Stimulated activated CD4-positive, alpha-beta T cell treated with anti-CD3 and anti-CD28 coated beads, Interleukin-15, amount 100 ng/mL, for 1 hour (primary cell): Measurements from ENCODE around the gene RNASE7.

ENCODE experiments used
- DNase-seq, 2 donors: peaks; one replicate each; pipeline ENCODE4 v3.0.0-alpha.2; 2020; ENCODE audit warnings: low read depth in 1 of 2, low spot score in 1 of 2

Gene RNASE7

DNA sequence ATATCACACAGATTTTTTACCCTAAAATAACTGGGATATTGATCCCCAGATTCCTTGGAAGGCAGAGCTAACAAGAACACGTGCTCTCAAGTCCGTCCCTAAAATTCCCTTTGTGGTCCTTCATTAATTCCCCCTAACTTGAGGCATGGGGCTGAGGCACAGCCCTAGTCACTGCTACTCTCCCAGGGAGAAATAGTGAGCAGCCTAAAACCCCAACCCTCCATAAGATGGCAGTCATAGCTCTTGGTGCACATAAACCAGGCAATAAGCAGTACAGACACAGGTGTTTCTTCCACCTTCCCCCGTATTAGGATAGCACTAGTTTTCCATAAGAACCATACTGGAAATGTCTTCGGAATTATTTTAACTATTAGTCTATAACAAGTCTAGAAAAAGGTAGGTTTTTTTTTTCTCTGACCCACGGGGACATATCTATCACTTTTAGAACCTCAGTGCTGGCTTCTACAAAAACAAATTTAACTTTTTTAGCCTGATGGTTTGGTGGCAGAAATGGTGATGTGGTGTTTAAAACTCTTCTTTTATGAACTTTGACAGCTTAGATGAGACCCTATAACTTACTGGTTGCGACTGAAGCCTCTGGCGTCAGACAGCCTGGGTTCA is 24.8 kb downstream of the RNASE7 start:
- DNase-seq: no peak

DNA sequence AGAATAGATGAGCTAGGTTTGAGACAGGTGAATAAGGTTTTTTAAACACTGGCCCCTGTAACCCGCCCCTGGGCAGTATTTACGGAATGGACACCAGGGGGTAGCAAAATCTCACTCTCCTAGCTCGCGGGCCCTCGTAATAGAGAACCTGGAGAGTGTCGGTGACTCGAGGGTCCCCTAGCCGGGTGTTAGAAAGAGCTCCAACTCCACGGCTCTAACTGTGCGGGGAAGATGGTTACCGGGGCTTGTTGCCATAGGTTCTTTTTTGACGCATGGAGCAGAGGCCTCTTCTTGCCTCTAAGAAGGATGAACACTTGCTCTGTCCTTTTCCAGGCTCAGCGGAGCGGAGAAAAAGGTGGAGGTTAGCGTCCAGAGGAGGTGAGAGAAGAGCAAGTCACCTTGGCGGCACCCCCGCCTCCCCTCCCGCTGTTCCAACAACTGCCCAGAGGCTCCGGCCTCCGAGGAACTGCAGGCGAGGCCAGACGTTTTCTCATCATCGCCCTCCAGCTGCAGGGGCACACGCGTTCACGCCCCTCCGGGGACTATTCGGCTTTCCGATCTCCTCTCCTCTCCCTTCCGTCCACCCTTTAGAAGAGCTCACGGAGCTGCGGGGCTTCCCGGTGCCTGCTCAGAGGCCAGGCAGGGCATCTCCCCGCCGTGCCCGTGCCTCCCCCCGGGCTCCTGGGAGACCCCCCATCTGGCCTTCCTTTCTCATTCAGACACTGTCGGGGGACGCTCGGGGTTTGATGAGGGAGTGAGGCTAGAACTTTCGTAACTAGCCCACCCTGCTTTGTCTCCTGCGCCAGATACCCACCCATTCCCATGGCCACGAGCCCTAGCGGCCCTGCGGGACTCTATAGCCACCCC is 26.6 kb downstream of the RNASE7 start:
- no peak for DNase-seq

DNA sequence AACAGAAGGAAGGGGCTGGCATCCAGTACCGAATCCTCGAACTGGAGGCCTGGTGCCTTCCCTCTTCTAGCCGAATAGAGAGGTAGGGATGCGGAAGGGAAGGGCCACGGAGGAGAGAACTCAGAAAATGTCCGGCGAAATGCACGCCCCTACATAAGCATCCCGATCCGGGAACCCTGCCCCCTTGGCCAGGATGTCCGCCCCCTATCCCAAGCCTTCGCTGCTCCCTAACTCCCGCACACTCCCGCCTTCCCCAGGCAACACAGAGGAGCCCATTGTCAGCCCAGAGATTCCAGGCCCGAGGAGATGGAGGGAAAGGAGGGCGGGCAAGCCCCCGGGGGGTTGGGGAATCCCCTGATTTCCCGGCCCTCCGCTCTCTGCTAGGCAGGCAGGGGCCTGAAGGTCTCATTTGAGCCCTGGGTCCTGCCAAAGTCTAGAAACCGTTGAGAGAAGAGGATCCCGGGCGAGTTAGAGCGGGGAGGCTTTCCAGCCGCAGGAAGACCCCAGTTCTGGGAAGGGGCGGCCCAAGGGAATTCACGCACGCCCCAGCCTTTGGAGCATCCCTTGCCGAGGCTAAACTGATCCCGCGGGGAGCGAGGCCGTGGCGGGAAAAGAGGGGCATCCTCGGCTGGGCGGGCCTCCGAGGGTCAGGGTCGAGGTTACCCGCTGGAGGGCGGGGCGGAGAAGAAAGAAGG is 27.4 kb downstream of the RNASE7 start:
- no peak for DNase-seq

DNA sequence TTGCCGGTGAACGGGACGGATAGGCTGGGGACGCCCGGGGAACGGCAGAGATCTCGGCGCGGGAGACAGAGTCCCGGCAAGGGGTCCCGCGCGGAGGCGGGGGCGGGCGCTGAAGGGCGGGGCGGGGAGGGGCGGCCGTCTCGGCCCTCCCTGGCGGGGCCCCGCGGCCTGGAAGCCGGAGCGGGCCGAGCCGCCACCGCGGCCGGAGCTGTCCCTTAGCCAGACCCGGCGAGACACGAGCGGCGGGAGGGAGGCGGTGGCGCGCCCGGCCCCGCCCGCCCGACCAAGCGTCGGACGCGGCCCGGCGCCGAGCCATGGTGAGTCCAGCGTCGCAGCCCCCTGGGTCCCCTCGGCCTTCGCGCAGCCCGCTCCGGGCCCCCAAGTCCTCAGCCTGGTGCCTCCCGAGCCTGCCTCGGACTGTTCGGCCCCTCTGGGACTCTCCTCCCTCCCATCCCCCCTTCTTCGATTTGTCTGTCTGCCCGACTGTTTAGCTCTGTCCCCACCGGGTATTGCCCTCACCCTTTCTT is 28.0 kb downstream of the RNASE7 start, which contains the start of gene ARHGEF40:
TSS of gene ARHGEF40 (plus strand) at position 222 of the 527 bp plus-strand sequence. CDS start at position 315, 93 bp downstream.
- DNase-seq: no peak

DNA sequence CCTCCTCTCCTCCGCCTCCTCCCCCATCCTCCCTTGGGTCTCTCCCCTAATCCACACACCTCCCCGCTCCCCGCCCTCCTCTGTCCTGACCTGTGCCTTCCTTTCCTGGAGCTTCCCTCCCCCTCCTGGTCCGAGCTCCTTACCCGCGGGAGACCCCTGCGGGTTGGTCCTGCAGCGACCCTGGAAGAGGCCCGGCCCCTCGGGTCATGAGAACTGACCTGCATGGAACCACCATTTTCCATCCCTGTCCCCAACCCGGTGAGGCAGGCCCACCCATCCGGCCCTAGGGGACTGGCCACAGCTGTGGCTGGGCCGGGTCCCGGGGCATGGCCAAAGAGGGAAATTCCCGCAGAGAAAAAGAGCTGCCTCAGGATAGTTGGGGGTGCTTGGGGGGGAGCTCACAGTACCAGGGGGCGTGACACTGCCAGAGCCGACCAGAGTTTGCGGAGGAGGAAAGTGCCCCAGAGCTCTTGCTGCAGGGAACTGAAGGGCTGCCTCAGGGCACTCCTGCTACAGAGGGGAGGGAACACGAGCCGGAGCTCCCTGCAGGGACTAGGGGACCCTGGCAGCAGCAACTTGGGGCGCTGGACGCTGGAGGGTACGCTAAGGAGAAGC is 28.6 kb downstream of the RNASE7 start:
- no peak for DNase-seq

DNA sequence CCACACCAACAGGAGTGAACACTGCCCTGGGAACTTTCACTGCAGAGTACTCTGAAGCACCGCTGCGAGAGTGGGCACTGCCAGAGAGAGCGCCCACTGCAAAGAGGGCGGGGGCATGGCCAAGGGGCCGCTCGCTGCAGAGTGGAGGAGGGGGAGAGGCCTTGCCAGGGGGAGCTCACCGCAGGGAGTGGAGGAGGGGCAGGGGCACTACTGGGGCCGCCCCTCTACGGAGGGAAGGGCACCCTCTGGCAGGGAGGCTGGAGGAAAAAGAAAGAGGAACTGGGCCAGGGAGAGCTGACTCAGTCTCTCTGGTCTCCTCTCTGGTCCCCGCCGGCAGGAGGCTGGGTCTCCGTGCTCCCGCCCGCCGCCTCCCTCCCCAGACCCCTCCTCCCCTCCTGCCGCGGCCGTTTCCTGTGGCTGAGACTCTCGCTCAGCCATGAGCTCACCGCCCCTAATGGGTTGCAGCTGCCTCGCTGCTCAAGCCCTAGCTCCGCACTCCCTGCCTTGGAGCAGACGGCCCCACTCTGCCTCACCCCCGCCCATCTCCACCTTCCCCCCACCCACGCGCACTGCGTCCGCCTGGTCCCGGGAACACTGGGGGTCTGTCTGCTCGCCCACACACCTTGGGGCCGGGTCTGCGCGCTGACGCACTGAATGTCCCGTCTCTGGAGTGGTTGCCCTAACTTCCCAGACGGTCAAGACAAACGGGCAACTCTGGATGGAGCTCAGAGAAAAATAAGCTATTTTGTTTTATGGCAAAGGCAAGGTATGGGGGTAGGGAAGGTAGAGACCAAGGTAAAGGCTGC is 29.3 kb downstream of the RNASE7 start:
- DNase-seq: no peak

DNA sequence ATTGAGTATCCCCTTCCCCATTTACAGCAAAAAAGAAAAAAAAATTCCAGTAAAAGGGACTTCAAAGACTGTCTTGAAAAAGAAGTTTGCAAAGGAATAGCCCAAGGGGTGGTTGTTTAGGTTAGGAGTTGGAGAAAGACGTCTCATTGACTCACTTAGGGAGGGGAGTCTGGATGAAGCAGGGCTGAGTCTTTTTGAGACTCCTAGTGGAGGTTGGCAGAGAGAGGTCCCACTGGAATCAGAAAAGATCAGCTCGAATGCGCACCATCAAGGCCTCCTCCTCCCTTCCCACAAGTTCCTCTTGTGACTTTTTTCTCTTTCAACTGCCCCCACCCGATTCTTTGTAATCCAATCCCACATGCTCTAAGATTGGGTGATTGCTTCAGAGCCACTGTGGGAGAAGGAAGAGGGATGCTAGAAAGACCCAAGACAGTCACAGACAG is 29.9 kb downstream of the RNASE7 start:
- no peak for DNase-seq

DNA sequence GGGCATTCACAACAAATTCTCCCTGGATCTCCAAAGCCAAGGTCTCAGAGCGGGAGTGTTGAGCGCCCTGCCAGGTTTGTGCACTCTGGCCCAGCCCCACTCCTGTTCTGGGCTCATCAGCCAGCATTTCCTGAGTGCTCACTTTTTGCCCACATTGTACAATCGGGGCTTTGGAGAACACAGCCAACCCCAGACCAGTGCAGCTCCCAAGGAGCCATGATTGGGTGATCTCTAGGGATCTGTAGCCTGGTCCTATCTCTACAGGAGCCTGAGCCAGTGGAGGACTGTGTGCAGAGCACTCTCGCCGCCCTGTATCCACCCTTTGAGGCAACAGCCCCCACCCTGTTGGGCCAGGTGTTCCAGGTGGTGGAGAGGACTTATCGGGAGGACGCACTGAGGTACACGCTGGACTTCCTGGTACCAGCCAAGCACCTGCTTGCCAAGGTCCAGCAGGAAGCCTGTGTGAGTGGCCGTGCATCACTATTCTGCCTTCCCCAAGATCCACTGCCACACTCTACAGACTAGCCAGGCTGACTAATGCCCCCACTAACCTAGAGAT is 30.7 kb downstream of the RNASE7 start:
- DNase-seq: no peak

DNA sequence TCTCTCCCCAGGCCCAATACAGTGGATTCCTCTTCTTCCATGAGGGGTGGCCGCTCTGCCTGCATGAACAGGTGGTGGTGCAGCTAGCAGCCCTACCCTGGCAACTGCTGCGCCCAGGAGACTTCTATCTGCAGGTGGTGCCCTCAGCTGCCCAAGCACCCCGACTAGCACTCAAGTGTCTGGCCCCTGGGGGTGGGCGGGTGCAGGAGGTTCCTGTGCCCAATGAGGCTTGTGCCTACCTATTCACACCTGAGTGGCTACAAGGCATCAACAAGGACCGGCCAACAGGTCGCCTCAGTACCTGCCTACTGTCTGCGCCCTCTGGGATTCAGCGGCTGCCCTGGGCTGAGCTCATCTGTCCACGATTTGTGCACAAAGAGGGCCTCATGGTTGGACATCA is 31.8 kb downstream of the RNASE7 start:
- DNase-seq: no peak

DNA sequence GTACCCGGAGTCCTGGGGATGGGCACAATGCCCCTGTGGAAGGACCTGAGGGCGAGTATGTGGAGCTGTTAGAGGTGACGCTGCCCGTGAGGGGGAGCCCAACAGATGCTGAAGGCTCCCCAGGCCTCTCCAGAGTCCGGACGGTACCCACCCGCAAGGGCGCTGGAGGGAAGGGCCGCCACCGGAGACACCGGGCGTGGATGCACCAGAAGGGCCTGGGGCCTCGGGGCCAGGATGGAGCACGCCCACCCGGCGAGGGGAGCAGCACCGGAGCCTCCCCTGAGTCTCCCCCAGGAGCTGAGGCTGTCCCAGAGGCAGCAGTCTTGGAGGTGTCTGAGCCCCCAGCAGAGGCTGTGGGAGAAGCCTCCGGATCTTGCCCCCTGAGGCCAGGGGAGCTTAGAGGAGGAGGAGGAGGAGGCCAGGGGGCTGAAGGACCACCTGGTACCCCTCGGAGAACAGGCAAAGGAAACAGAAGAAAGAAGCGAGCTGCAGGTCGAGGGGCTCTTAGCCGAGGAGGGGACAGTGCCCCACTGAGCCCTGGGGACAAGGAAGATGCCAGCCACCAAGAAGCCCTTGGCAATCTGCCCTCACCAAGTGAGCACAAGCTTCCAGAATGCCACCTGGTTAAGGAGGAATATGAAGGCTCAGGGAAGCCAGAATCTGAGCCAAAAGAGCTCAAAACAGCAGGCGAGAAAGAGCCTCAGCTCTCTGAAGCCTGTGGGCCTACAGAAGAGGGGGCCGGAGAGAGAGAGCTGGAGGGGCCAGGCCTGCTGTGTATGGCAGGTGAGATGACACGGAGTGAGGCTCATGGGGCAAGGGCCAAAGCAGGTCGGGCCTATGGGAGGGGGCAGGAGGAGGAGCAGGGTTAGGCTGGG is 32.5 kb downstream of the RNASE7 start:
- no peak for DNase-seq

DNA sequence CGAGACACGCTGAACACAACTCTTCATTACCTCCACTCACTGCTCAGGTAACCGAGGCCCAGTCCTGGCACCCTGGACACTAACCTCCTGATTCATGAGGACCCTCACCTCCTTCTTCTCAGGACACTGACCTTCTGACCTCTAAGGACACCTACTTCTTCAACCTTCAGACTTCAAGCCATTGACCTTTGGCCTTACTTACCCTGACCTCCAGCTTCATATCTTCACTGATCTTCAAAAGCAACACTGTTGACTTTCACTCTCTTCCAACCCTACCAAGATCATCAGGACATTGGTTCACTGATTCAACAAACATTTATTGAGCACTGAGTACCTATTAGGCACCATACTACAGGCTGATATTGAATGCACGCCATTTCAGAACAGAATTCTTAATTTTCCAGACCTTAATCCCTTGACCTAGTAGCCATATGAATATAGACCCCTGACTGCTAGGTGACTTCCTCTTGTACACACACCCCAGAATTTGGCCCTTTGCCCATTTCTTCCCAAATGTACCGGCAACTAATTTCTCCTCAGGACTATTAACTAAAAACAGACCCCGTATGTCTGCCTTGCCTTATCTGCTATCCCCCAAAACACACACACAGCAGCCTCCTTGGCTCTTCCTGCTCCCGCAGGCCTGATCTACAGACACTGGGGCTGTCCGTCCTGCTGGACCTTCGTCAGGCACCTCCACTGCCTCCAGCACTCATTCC is 33.7 kb downstream of the RNASE7 start:
- DNase-seq: no peak

DNA sequence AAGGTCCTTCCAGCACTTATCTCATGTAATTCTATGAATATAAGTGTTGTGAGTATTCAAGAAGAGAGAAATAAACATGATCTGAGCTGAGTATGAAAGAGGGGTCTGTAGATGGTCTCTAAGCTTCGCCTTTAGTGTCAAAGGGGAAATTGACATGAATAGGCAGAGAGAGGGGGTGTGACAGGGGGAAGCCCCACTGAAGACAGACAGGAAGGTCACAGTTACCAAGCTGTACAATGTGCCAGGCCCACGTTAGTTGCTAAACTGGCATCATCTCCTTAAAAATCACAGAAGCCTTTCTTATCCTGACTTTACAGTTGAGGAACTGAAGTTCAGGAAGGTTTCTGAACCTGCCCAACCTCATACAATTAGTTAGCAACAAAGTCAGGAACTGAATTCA is 35.5 kb downstream of the RNASE7 start:
- DNase-seq: no peak

DNA sequence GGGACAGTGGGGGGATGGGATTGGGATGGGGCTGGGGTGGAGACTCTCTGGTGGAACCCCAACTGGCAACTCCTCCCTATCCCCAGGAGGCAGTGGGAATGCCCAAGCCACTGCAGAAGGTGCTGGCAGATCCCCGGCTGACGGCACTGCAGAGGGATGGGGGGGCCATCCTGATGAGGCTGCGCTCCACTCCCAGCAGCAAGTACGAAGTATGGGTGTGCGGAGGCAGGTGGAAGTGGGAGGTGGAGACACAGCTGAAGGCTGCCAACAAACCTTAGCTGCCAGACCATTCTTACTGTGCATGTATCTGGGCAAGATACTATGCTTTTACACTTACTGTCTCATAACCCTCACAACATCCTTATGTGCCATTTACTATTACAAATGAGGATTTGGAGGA is 36.1 kb downstream of the RNASE7 start:
- DNase-seq: no peak

DNA sequence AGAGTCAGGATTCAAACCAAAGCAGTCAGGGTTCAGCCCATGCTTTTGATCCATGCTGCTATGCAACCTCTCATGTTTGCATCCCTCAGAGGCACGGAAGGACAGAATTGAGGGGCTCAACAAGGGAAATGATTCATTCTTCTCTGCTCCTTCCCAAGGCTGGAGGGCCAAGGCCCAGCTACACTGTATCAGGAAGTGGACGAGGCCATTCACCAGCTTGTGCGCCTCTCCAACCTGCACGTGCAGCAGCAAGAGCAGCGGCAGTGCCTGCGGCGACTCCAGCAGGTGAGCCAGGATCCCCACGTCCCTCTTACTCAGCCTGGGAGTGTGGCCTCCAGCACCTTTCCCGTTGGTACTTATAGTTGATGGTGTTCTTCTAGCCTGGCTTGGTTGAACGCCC is 36.6 kb downstream of the RNASE7 start:
- no peak for DNase-seq

DNA sequence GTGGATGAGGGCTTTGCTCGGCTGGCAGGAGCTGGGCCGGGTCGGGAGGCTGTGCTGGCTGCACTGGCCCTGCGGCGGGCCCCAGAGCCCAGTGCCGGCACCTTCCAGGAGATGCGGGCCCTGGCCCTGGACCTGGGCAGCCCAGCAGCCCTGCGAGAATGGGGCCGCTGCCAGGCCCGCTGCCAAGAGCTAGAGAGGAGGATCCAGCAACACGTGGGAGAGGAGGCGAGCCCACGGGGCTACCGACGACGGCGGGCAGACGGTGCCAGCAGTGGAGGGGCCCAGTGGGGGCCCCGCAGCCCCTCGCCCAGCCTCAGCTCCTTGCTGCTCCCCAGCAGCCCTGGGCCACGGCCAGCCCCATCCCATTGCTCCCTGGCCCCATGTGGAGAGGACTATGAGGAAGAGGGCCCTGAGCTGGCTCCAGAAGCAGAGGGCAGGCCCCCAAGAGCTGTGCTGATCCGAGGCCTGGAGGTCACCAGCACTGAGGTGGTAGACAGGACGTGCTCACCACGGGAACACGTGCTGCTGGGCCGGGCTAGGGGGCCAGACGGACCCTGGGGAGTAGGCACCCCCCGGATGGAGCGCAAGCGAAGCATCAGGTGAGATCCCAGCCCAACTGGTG is 39.5 kb downstream of the RNASE7 start:
- DNase-seq: no peak

DNA sequence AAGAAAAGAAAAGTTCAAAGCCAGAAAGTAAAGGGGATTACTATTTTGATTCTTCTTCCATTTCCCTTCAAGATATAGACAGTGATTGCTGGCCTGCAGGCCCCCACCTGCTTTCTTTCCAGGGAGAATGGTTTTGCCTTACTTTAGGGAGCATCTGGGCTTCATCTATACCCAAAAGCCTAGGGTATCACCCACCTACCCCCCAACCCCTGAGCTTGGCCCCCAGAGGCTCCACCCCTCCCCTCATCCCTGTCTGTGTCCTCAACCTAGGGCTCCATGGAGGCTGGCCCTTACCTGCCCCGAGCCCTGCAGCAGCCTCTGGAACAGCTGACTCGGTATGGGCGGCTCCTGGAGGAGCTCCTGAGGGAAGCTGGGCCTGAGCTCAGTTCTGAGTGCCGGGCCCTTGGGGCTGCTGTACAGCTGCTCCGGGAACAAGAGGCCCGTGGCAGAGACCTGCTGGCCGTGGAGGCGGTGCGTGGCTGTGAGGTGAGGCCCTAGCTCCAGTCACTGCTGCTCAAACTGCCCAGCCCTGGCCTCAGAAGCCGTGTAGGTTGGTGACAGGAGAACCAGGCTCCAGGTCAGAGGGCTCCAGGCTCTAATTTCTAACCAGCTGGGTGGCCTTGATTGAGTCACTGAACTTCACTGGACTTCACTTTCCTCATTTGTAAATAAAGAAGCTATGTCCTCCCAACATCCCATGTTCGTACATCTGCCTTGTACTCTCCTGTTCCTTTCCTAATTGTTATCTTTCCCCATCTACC is 41.6 kb downstream of the RNASE7 start:
- DNase-seq: no peak

DNA sequence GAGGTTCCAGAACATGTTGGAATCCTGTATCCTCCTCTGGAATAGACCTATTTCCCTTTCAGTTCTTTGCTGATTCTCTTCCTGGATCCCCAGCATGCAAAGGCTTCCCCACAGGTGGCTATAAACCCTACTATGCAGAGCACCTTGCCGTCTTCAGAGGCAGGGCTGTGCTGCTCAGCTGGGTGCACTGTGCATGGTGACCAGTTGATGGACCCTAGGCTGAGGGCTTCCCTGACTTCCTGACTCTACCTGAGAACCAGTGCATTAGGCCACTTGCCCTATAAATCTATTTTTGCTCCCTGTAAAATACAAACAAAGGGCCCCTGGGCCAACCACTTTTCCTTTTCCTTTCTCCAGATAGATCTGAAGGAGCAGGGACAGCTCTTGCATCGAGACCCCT is 42.2 kb downstream of the RNASE7 start:
- DNase-seq: no peak
